ENCODE measurements around the gene NEK5.
"Not testable (repeated sequence)": the region's sequence is repeated elsewhere in the genome, so short reads cannot be mapped to it uniquely, and the experiment has no call there.

DNA sequence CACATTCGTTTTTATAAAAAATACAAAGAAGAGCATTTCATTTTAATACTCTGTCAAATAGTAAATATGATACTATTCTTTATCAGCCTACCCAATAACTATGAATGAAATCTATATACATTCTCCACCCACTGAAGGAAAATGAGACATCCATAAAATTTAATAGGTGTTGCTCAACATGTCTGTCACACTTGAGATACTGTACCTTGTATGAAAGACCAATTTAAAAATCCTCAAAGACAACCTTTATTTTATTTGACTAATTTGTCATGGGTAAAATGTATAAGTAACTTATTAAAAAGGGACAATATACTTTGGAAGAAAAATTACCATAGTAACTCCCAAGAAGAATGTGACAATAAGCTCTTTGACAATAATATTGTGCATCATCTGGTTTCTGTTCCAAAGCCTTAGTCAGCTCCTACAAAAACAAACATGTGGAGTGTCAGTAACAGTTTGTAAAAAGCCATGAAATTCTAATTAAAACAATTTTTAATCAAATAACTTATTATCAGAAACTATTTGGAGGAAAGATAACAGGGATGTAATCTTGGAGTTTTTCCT lies 42.0 kb upstream of the NEK5 start:
- TF ChIP-seq, protein P1, sequence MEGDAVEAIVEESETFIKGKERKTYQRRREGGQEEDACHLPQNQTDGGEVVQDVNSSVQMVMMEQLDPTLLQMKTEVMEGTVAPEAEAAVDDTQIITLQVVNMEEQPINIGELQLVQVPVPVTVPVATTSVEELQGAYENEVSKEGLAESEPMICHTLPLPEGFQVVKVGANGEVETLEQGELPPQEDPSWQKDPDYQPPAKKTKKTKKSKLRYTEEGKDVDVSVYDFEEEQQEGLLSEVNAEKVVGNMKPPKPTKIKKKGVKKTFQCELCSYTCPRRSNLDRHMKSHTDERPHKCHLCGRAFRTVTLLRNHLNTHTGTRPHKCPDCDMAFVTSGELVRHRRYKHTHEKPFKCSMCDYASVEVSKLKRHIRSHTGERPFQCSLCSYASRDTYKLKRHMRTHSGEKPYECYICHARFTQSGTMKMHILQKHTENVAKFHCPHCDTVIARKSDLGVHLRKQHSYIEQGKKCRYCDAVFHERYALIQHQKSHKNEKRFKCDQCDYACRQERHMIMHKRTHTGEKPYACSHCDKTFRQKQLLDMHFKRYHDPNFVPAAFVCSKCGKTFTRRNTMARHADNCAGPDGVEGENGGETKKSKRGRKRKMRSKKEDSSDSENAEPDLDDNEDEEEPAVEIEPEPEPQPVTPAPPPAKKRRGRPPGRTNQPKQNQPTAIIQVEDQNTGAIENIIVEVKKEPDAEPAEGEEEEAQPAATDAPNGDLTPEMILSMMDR (IDR thresholded peaks at IDR 0.05), result not testable (repeated sequence)
- not testable (repeated sequence) for TF ChIP-seq POLR2A (IDR thresholded peaks at IDR 0.05)
